K562 (cell line): Measurements from ENCODE around the gene IL4I1. TPM values are rescaled to one million over a fixed set of nuclear protein-coding genes. Genes with fewer than 3 reads are reported as not detected.

Experiments used
- BRF2 ChIP-seq: IDR thresholded peaks from 3 replicates; pipeline ENCODE4 v1.6.1; 2011; ENCODE audit warnings: borderline replicate concordance, mild to moderate bottlenecking; ENCODE audit not compliant: insufficient read length, insufficient read depth
- CBX3 ChIP-seq, 2 experiments: IDR thresholded peaks; 1 replicate in 1 of 2; 2 replicates in 1 of 2; pipeline ENCODE4 v1.6.1; 2012; ENCODE audit warnings: inconsistent platforms in 2 of 2, low read length in 2 of 2, borderline replicate concordance in 1 of 2, control low read depth in 1 of 2
- EHMT2 ChIP-seq: fragments of 450-650 bp; IDR thresholded peaks from 2 replicates; pipeline ENCODE4 v1.6.1; 2018; ENCODE audit warnings: antibody characterized with exemption
- KDM4B ChIP-seq, 2 experiments: fragments of 450-650 bp in 1 of 2; sonication (generic) in 1 of 2; IDR thresholded peaks; 2 replicates each; pipeline ENCODE4 v1.6.1; 2016 to 2017; ENCODE audit warnings: borderline replicate concordance in 2 of 2, antibody characterized with exemption in 1 of 2, low read depth in 1 of 2, mild to moderate bottlenecking in 1 of 2
- PHF8 ChIP-seq: fragments of 200-600 bp; sonication (generic); IDR thresholded peaks from 2 replicates; pipeline ENCODE4 v1.6.1; 2012; ENCODE audit warnings: mixed run types, mild to moderate bottlenecking, inconsistent platforms, low read length, moderate library complexity, borderline replicate concordance
- PHTF2 ChIP-seq: fragments of 250-450 bp; sonication (Bioruptor Pico); IDR thresholded peaks from 2 replicates; pipeline ENCODE4 v1.5.0; 2021; ENCODE audit warnings: mild to moderate bottlenecking
- POLR2AphosphoS5 ChIP-seq: IDR thresholded peaks from 2 replicates; pipeline ENCODE4 v1.6.1; 2011; ENCODE audit warnings: mild to moderate bottlenecking, low read depth, low read length, moderate library complexity; ENCODE audit not compliant: control insufficient read depth, insufficient read depth
- RNF2 ChIP-seq: sonication (generic); IDR thresholded peaks from 2 replicates; pipeline ENCODE4 v1.6.1; 2016
- SPI1 ChIP-seq: IDR thresholded peaks from 2 replicates; pipeline ENCODE4 v1.6.1; 2011; ENCODE audit warnings: low read depth, low read length, control low read depth, borderline replicate concordance
- ZNF431 ChIP-seq: sonication (generic); formaldehyde crosslinking; IDR thresholded peaks from 2 replicates; pipeline ENCODE4 v1.8.0; 2022; ENCODE audit warnings: mild to moderate bottlenecking, missing genetic modification reagents
- polyA plus RNA-seq, 8 experiments: library from polyadenylated mRNA; depleted of rRNA in 4 of 8; stranded (reverse) in 5 of 8; unstranded in 3 of 8; fragments of >200 nt; fragmentation: Nextera tagmentation in 2 of 8; fragmentation: Illumina TruSeq in 1 of 8; extraction: Ambion mirVana in 2 of 8; extraction: Trizol in 1 of 8; gene quantifications; 2 replicates each; pipeline versions ENCODE4 v1.2.1 to v1.2.3, GENCODE V29; 2011 to 2014; ENCODE audit warnings: inconsistent platforms in 1 of 8, missing spikeins in 1 of 8
- total RNA-seq, 7 experiments: library from RNA; depleted of rRNA in 6 of 7; stranded (reverse); fragments of >200 nt in 6 of 7; fragmentation: Illumina TruSeq in 2 of 7; extraction: Trizol in 2 of 7; gene quantifications; 2 replicates each; pipeline versions ENCODE4 v1.2.1 to v1.2.3, GENCODE V29; 2011 to 2021; ENCODE audit warnings: low replicate concordance in 1 of 7
- TF ChIP-seq, protein P1 (sequence below): fragments of 150-350 bp; IDR thresholded peaks from 2 replicates; pipeline ENCODE4 v1.6.1; 2014; ENCODE audit warnings: low read depth, mild to moderate bottlenecking, low read length, borderline replicate concordance
- TF ChIP-seq, protein P2 (sequence below): IDR thresholded peaks from 2 replicates; pipeline ENCODE4 v1.6.1; 2012; ENCODE audit warnings: low read depth, low read length, improper control_type of control experiment, borderline replicate concordance
- TF ChIP-seq, protein P3 (sequence below): fragments of 450-650 bp; formaldehyde crosslinking; IDR thresholded peaks from 2 replicates; pipeline ENCODE4 v1.4.0; 2022; ENCODE audit warnings: missing genetic modification characterization
- TF ChIP-seq, protein P4 (sequence below): IDR thresholded peaks from 2 replicates; pipeline ENCODE4 v1.6.1; 2011; ENCODE audit warnings: borderline replicate concordance, low read depth, mild to moderate bottlenecking, moderate library complexity, low read length; ENCODE audit not compliant: insufficient read depth, poor library complexity, severe bottlenecking

IL4I1 gene
- total and polyA plus RNA-seq, 9 of the 15 experiments (the other 6 are each of a cell fraction or from before 2014, with no cell fraction given) = 0.06 to 0.95 (median 0.43) TPM; not detected in 2

GRCh38 chr19:49866933-49867782 is 29.5 kb downstream of the IL4I1 start, which contains the start of gene PNKP (continued):
- TF ChIP-seq, protein P1, sequence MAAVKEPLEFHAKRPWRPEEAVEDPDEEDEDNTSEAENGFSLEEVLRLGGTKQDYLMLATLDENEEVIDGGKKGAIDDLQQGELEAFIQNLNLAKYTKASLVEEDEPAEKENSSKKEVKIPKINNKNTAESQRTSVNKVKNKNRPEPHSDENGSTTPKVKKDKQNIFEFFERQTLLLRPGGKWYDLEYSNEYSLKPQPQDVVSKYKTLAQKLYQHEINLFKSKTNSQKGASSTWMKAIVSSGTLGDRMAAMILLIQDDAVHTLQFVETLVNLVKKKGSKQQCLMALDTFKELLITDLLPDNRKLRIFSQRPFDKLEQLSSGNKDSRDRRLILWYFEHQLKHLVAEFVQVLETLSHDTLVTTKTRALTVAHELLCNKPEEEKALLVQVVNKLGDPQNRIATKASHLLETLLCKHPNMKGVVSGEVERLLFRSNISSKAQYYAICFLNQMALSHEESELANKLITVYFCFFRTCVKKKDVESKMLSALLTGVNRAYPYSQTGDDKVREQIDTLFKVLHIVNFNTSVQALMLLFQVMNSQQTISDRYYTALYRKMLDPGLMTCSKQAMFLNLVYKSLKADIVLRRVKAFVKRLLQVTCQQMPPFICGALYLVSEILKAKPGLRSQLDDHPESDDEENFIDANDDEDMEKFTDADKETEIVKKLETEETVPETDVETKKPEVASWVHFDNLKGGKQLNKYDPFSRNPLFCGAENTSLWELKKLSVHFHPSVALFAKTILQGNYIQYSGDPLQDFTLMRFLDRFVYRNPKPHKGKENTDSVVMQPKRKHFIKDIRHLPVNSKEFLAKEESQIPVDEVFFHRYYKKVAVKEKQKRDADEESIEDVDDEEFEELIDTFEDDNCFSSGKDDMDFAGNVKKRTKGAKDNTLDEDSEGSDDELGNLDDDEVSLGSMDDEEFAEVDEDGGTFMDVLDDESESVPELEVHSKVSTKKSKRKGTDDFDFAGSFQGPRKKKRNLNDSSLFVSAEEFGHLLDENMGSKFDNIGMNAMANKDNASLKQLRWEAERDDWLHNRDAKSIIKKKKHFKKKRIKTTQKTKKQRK = peak; percentile 42; the same call in 1 of the 2 replicates
- TF ChIP-seq SPI1 = no peak
- TF ChIP-seq POLR2AphosphoS5 = 0 out of 2 replicates have a peak, but pooled peaks have one; percentile 65
- TF ChIP-seq, protein P2, sequence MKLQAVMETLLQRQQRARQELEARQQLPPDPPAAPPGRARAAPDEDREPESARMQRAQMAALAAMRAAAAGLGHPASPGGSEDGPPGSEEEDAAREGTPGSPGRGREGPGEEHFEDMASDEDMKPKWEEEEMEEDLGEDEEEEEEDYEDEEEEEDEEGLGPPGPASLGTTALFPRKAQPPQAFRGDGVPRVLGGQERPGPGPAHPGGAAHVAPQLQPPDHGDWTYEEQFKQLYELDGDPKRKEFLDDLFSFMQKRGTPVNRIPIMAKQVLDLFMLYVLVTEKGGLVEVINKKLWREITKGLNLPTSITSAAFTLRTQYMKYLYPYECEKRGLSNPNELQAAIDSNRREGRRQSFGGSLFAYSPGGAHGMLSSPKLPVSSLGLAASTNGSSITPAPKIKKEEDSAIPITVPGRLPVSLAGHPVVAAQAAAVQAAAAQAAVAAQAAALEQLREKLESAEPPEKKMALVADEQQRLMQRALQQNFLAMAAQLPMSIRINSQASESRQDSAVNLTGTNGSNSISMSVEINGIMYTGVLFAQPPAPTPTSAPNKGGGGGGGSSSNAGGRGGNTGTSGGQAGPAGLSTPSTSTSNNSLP = no peak
- TF ChIP-seq ZNF431 (CRISPR knock-in tag) = no peak
- no peak for TF ChIP-seq BRF2
- TF ChIP-seq, protein P3, sequence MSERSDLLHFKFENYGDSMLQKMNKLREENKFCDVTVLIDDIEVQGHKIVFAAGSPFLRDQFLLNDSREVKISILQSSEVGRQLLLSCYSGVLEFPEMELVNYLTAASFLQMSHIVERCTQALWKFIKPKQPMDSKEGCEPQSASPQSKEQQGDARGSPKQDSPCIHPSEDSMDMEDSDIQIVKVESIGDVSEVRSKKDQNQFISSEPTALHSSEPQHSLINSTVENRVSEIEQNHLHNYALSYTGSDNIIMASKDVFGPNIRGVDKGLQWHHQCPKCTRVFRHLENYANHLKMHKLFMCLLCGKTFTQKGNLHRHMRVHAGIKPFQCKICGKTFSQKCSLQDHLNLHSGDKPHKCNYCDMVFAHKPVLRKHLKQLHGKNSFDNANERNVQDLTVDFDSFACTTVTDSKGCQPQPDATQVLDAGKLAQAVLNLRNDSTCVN (CRISPR knock-in tag) = no peak; the same call in 1 of the 2 replicates
- TF ChIP-seq EHMT2 = no peak
- TF ChIP-seq, protein P4, sequence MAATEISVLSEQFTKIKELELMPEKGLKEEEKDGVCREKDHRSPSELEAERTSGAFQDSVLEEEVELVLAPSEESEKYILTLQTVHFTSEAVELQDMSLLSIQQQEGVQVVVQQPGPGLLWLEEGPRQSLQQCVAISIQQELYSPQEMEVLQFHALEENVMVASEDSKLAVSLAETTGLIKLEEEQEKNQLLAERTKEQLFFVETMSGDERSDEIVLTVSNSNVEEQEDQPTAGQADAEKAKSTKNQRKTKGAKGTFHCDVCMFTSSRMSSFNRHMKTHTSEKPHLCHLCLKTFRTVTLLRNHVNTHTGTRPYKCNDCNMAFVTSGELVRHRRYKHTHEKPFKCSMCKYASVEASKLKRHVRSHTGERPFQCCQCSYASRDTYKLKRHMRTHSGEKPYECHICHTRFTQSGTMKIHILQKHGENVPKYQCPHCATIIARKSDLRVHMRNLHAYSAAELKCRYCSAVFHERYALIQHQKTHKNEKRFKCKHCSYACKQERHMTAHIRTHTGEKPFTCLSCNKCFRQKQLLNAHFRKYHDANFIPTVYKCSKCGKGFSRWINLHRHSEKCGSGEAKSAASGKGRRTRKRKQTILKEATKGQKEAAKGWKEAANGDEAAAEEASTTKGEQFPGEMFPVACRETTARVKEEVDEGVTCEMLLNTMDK = no peak
- peak; percentile 78 for TF ChIP-seq RNF2
- TF ChIP-seq PHTF2 = no peak
- TF ChIP-seq PHF8 = peak; percentile 87; the same call in 1 of the 2 replicates
- no peak for TF ChIP-seq CBX3 (IDR thresholded peaks at IDR 0.05; ENCODE audit: borderline replicate concordance in 1 of 2, low read length in 2 of 2)
- peak in 1 of 2 experiments; percentile 89; a peak in 2 of 4 replicates for TF ChIP-seq KDM4B (IDR thresholded peaks at IDR 0.05; ENCODE audit: borderline replicate concordance in 2 of 2, low read depth in 1 of 2)
